Activated T-helper 1 cell treated with anti-CD3 and anti-CD28 coated beads, Interleukin-12 subunit alpha, Interleukin-12 subunit beta, Interleukin-2, Interleukin-4 antibody, amounts not matched to agents 30 ng/mL and 10 ng/mL and 1 ng/mL, durations not matched to agents 14 hours and 24 hours and 36 hours (primary cell): ENCODE data around the gene SAPCD2. TPM values are rescaled to one million over a fixed set of nuclear protein-coding genes. Genes with fewer than 3 reads are reported as not detected.

Source experiments
- DNase-seq: peaks from one replicate; pipeline ENCODE4 v3.0.0; 2021; ENCODE audit warnings: low spot score
- H3K27ac Mint-ChIP-seq: one replicate; pipeline ENCODE4 v1.8.0; 2021; ENCODE audit warnings: mild to moderate bottlenecking, mixed read lengths
- H3K27me3 Mint-ChIP-seq: one replicate; pipeline ENCODE4 v1.8.0; 2022; ENCODE audit warnings: mild to moderate bottlenecking, moderate library complexity, mixed read lengths; ENCODE audit not compliant: insufficient read depth
- H3K36me3 Mint-ChIP-seq: one replicate; pipeline ENCODE4 v1.8.0; 2021; ENCODE audit warnings: low read depth, mixed read lengths
- H3K4me1 Mint-ChIP-seq: one replicate; pipeline ENCODE4 v1.8.0; 2021; ENCODE audit warnings: low read depth, mixed read lengths
- H3K4me3 Mint-ChIP-seq: one replicate; pipeline ENCODE4 v1.8.0; 2021; ENCODE audit warnings: mild to moderate bottlenecking, moderate library complexity, mixed read lengths
- H3K9me3 Mint-ChIP-seq: one replicate; pipeline ENCODE4 v1.8.0; 2021; ENCODE audit warnings: mixed read lengths
- intact Hi-C: fragments of 100-400 bp; cut with micrococcal nuclease; formaldehyde crosslinking; loops from one replicate; pipeline ENCODE4 v1.15.1; 2024
- total RNA-seq: library from RNA; stranded (reverse); gene quantifications from 2 replicates; pipeline ENCODE4 v1.2.3, GENCODE V29; 2022

Gene SAPCD2
- total RNA-seq, 1 donor from 2014 or later, result 25.1 TPM

- Mint-ChIP-seq H3K27me3 (peaks cover 2% of the 10 kb centered on the region), H3K9me3 (no peaks in the 10 kb centered on the region), H3K27ac (no peak overlapping the region), H3K4me1 (peaks cover 9% of the 10 kb centered on the region), H3K4me3 (no peak overlapping the region), H3K36me3 (no peaks in the 10 kb centered on the region)
- DNase-seq, result no peak
- intact Hi-C loops, result no loop called here
Measured at GRCh38 chr9:137073992-137074399, 3.6 kb upstream of the SAPCD2 start.

- H3K36me3 Mint-ChIP-seq, result peaks cover 4% of the 10 kb centered on the region
- H3K4me3 Mint-ChIP-seq, result peak overlapping the region; percentile 86
- no peak for DNase-seq
- peaks cover 5% of the 10 kb centered on the region for H3K27me3 Mint-ChIP-seq
- H3K9me3 Mint-ChIP-seq, result no peaks in the 10 kb centered on the region
- intact Hi-C loops, result loop anchor here (2.0 kb wide), 1 partner anchor 280 kb away; the partner anchor contains the start of gene TMEM141
- peak overlapping the region; percentile 91 for H3K27ac Mint-ChIP-seq
- H3K4me1 Mint-ChIP-seq, result peaks cover 16% of the 10 kb centered on the region
Measured at GRCh38 chr9:137071282-137071681, 925 bp upstream of the SAPCD2 start.

GRCh38 chr9:137070906-137071275 is 534 bp upstream of the SAPCD2 start:
- peaks cover 4% of the 10 kb centered on the region for H3K36me3 Mint-ChIP-seq
- peak overlapping the region; percentile 86 for H3K4me3 Mint-ChIP-seq
- H3K27me3 Mint-ChIP-seq, result peaks cover 3% of the 10 kb centered on the region
- peaks cover 16% of the 10 kb centered on the region for H3K4me1 Mint-ChIP-seq
- intact Hi-C loops, result loop anchor here (1.0 to 2.0 kb wide), 3 partner anchors 15 to 280 kb away; partner anchors contain the start of genes DPP7, MAN1B1 and TMEM141
- peak overlapping the region; percentile 91 for H3K27ac Mint-ChIP-seq
- no peaks in the 10 kb centered on the region for H3K9me3 Mint-ChIP-seq
- no peak for DNase-seq

GRCh38 chr9:137069508-137070091 is 757 bp downstream of the SAPCD2 start:
- intact Hi-C loops, result loop anchor here (1.0 to 2.0 kb wide), 3 partner anchors 17 to 279 kb away; partner anchors contain the start of genes DPP7, MAN1B1 and TMEM141
- Mint-ChIP-seq H3K27me3 (peaks cover 3% of the 10 kb centered on the region), H3K27ac (no peak overlapping the region), H3K36me3 (peaks cover 4% of the 10 kb centered on the region), H3K9me3 (no peaks in the 10 kb centered on the region), H3K4me3 (peak overlapping the region; percentile 69), H3K4me1 (peaks cover 16% of the 10 kb centered on the region)
- no peak for DNase-seq

GRCh38 chr9:137068539-137069507 is 1.5 kb downstream of the SAPCD2 start:
- Mint-ChIP-seq H3K27me3 (peaks cover 3% of the 10 kb centered on the region), H3K4me1 (peaks cover 16% of the 10 kb centered on the region), H3K27ac (no peak overlapping the region), H3K9me3 (no peaks in the 10 kb centered on the region), H3K4me3 (peak overlapping the region; percentile 69), H3K36me3 (peaks cover 4% of the 10 kb centered on the region)
- no peak for DNase-seq
- intact Hi-C loops, result no loop called here

- peak; percentile 84 for DNase-seq
- Mint-ChIP-seq H3K27me3 (peaks cover 3% of the 10 kb centered on the region), H3K36me3 (peaks cover 4% of the 10 kb centered on the region), H3K4me3 (peak overlapping the region; percentile 78), H3K27ac (peak overlapping the region; percentile 50), H3K4me1 (peaks cover 16% of the 10 kb centered on the region), H3K9me3 (no peaks in the 10 kb centered on the region)
- intact Hi-C loops, result loop anchor here (1.0 to 2.0 kb wide), 2 partner anchors 22 to 39 kb away; partner anchors contain the start of genes ABCA2 and NPDC1
Measured at GRCh38 chr9:137067860-137068538, 2.4 kb downstream of the SAPCD2 start.

GRCh38 chr9:137066096-137066861 is 4.1 kb downstream of the SAPCD2 start:
- DNase-seq, result no peak
- Mint-ChIP-seq H3K4me1 (peaks cover 13% of the 10 kb centered on the region), H3K4me3 (no peak overlapping the region), H3K36me3 (peaks cover 4% of the 10 kb centered on the region), H3K27ac (no peak overlapping the region), H3K9me3 (no peaks in the 10 kb centered on the region), H3K27me3 (peaks cover 3% of the 10 kb centered on the region)
- intact Hi-C loops, result loop anchor here (2.0 kb wide), 1 partner anchor 37 kb away; the partner anchor contains the start of gene ABCA2

- Mint-ChIP-seq H3K9me3 (no peaks in the 10 kb centered on the region), H3K27ac (no peak overlapping the region), H3K27me3 (peaks cover 3% of the 10 kb centered on the region), H3K4me3 (no peak overlapping the region), H3K4me1 (peaks cover 7% of the 10 kb centered on the region), H3K36me3 (peaks cover 4% of the 10 kb centered on the region)
- intact Hi-C loops, result no loop called here
- DNase-seq, result no peak
Measured at GRCh38 chr9:137065336-137065967, 4.9 kb downstream of the SAPCD2 start.

GRCh38 chr9:137064880-137065164 is 5.5 kb downstream of the SAPCD2 start:
- Mint-ChIP-seq H3K4me1 (peaks cover 7% of the 10 kb centered on the region), H3K27me3 (peaks cover 6% of the 10 kb centered on the region), H3K9me3 (no peaks in the 10 kb centered on the region), H3K27ac (no peak overlapping the region), H3K4me3 (no peak overlapping the region), H3K36me3 (peaks cover 4% of the 10 kb centered on the region)
- intact Hi-C loops, result loop anchor here (1.0 kb wide), 1 partner anchor 12 kb away; no protein-coding TSS in a partner anchor
- no peak for DNase-seq

GRCh38 chr9:137064027-137064879 is 6.1 kb downstream of the SAPCD2 start:
- peak; percentile 48 for DNase-seq
- no peaks in the 10 kb centered on the region for H3K9me3 Mint-ChIP-seq
- no peak overlapping the region for H3K4me3 Mint-ChIP-seq
- peaks cover 4% of the 10 kb centered on the region for H3K36me3 Mint-ChIP-seq
- H3K4me1 Mint-ChIP-seq, result peaks cover 7% of the 10 kb centered on the region
- H3K27me3 Mint-ChIP-seq, result peaks cover 6% of the 10 kb centered on the region
- no peak overlapping the region for H3K27ac Mint-ChIP-seq
- intact Hi-C loops, result loop anchor here (1.0 kb wide), 1 partner anchor 11 kb away; no protein-coding TSS in a partner anchor
